Small intestine (tissue), 7 donors: ENCODE data around the gene RPS27. TPM values are rescaled to one million over a fixed set of nuclear protein-coding genes. Genes with fewer than 3 reads are reported as not detected.

Experiments used
- DNase-seq, 2 donors: peaks; one replicate each; pipeline versions ENCODE4 v3.0.0 to v3.0.0-alpha.2; 2013
- FAIRE-seq: peaks from 2 replicates; lab custom pipeline; 2012; peaks lifted over from hg19 to GRCh38; lab: Jason Lieb, UNC
- H3K27ac ChIP-seq, 3 donors: one replicate each; pipeline ENCODE4 v1.5.1; 2013; ENCODE audit warnings: low read length in 2 of 3, mild to moderate bottlenecking in 2 of 3, control low read depth in 1 of 3, inconsistent platforms in 1 of 3, low read depth in 1 of 3, moderate library complexity in 1 of 3
- H3K27me3 ChIP-seq, 3 donors: one replicate each; pipeline ENCODE4 v1.6.1; 2013; ENCODE audit warnings: low read length in 3 of 3, inconsistent platforms in 1 of 3; ENCODE audit not compliant: control insufficient read depth in 3 of 3, insufficient read depth in 3 of 3
- H3K36me3 ChIP-seq, 3 donors: one replicate each; pipeline ENCODE4 v1.6.1; 2013; ENCODE audit warnings: low read length in 3 of 3, inconsistent platforms in 1 of 3, low read depth in 1 of 3, mild to moderate bottlenecking in 1 of 3, moderate library complexity in 1 of 3; ENCODE audit not compliant: control insufficient read depth in 3 of 3, insufficient read depth in 2 of 3
- H3K4me1 ChIP-seq, 3 donors: one replicate each; pipeline ENCODE4 v1.6.1; 2013; ENCODE audit warnings: low read length in 2 of 3, inconsistent platforms in 1 of 3, low read depth in 1 of 3, mild to moderate bottlenecking in 1 of 3, moderate library complexity in 1 of 3; ENCODE audit not compliant: control insufficient read depth in 3 of 3, insufficient read depth in 2 of 3
- H3K4me3 ChIP-seq, 3 donors: one replicate each; pipeline ENCODE4 v1.5.1; 2013; ENCODE audit warnings: low read length in 3 of 3, control low read depth in 1 of 3, inconsistent platforms in 1 of 3, low read depth in 1 of 3, mild to moderate bottlenecking in 1 of 3, moderate library complexity in 1 of 3
- H3K9me3 ChIP-seq, 2 donors: one replicate each; pipeline ENCODE4 v1.6.1; 2013; ENCODE audit warnings: low read depth in 1 of 2, low read length in 1 of 2; ENCODE audit not compliant: control insufficient read depth in 2 of 2, insufficient read depth in 1 of 2
- WGBS, 3 donors: extraction: QIAGEN DNeasy Blood & Tissue Kit; methylation state at CpG; one replicate each; pipeline ENCODE4 v1.1.7; 2013; 5-methylcytosine and 5-hydroxymethylcytosine counted together
- polyA plus RNA-seq, 4 donors: library from polyadenylated mRNA; stranded (reverse) in 3 of 4; unstranded in 1 of 4; fragments of 200-250 nt in 3 of 4; fragments of 120-200 nt in 1 of 4; gene quantifications; one replicate each; pipeline versions ENCODE4 v1.2.1 to v1.2.3, GENCODE V29; 2013
- donor health status: healthy with polysubstance abuse.
- donor health status: control.
- donor health status: control.
- donor health status: Bipolar disorder and iron deficiency.
- donor health status: healthy.

RPS27 gene
- polyA plus RNA-seq, 4 donors: 6,335 to 13,657 (median 9,525) TPM

- WGBS, 3 donors: 40 to 54% (median 40%) methylated on average over 16 of the region's 16 CpGs
- Histone ChIP-seq H3K4me3 (peak overlapping the region; percentile 64 to 90 (median 68)), H3K4me1 (peaks cover 2 to 27% (median 10%) of the 10 kb centered on the region in 3 donors), H3K36me3 (peaks cover 0 to 20% (median 0%) of the 10 kb centered on the region in 3 donors), H3K27me3 (no peaks in the 10 kb centered on the region), H3K9me3 (no peaks in the 10 kb centered on the region), H3K27ac (peak overlapping the region; percentile 64 to 95 (median 94))
- peak; percentile 58 to 67 for DNase-seq
- FAIRE-seq: no peak
Observed at GRCh38 chr1:153962088-153963029, 28.2 kb upstream of the RPS27 start.

GRCh38 chr1:153963030-153963849 lies 27.3 kb upstream of the RPS27 start, which contains the start of gene SLC39A1:
TSS of gene SLC39A1 (minus strand) at chr1:153963537. CDS start at chr1:153962715, 822 bp downstream.
- Histone ChIP-seq H3K4me3 (peak within 1 kb of the TSS; percentile 64 to 90 (median 68)), H3K4me1 (peaks cover 2 to 26% (median 10%) of the 10 kb centered on the region in 3 donors), H3K36me3 (peaks cover 0 to 20% (median 0%) of the 10 kb centered on the region in 3 donors), H3K9me3 (no peaks in the 10 kb centered on the region), H3K27ac (peak within 1 kb of the TSS; percentile 64 to 95 (median 94)), H3K27me3 (no peaks in the 10 kb centered on the region)
- FAIRE-seq: no peak
- 0 to 1% (median 1%) methylated on average over 45 to 54 of the region's 54 CpGs for WGBS, 3 donors
- peak; percentile 98 to 99 for DNase-seq

- Histone ChIP-seq H3K36me3 (peaks cover 0 to 20% (median 0%) of the 10 kb centered on the region in 3 donors), H3K4me1 (peaks cover 2 to 28% (median 10%) of the 10 kb centered on the region in 3 donors)
- no peak for FAIRE-seq
Observed at GRCh38 chr1:153963850-153964331, 26.7 kb upstream of the RPS27 start.

GRCh38 chr1:153967107-153967999 lies 23.2 kb upstream of the RPS27 start, which contains the start of gene CREB3L4:
TSS of gene CREB3L4 (plus strand) at chr1:153967902. CDS start at chr1:153968526, 624 bp downstream.
- no peak for FAIRE-seq
- no peaks in the 10 kb centered on the region for H3K27me3 ChIP-seq
- DNase-seq: peak; percentile 94 to 96
- peaks cover 0 to under 1% (median 0%) of the 10 kb centered on the region in 3 donors for H3K36me3 ChIP-seq
- WGBS, 3 donors: 0 to 1% (median 0%) methylated on average over 59 to 60 of the region's 60 CpGs
- H3K9me3 ChIP-seq: no peaks in the 10 kb centered on the region
- peaks cover 0 to 15% (median 5%) of the 10 kb centered on the region in 3 donors for H3K4me1 ChIP-seq
- H3K4me3 ChIP-seq: peak within 1 kb of the TSS; percentile 52 to 69 (median 58)
- peak within 1 kb of the TSS; percentile 86 to 90 (median 87) for H3K27ac ChIP-seq

More at GRCh38 chr1:153963850-153964331, 26.7 kb upstream of the RPS27 start:
- peak overlapping the region; percentile 64 to 90 (median 68) for H3K4me3 ChIP-seq
- DNase-seq: peak in 1 of 2 donors; percentile 87
- peak overlapping the region; percentile 33 to 95 (median 94) for H3K27ac ChIP-seq
- H3K9me3 ChIP-seq: no peaks in the 10 kb centered on the region
- WGBS, 3 donors: 2 to 3% (median 2%) methylated on average over 22 of the region's 22 CpGs
- no peaks in the 10 kb centered on the region for H3K27me3 ChIP-seq

GRCh38 chr1:153968000-153968363 lies 22.6 kb upstream of the RPS27 start:
- no peaks in the 10 kb centered on the region for H3K27me3 ChIP-seq
- peaks cover 0 to 6% (median 2%) of the 10 kb centered on the region in 3 donors for H3K36me3 ChIP-seq
- peaks cover 0 to 11% (median 2%) of the 10 kb centered on the region in 3 donors for H3K4me1 ChIP-seq
- H3K27ac ChIP-seq: peak overlapping the region; percentile 1 to 90 (median 87)
- FAIRE-seq: no peak
- peak overlapping the region; percentile 28 to 69 (median 58) for H3K4me3 ChIP-seq
- DNase-seq: peak in 1 of 2 donors; percentile 64
- WGBS, 3 donors: 1 to 2% (median 1%) methylated on average over 8 of the region's 8 CpGs
- no peaks in the 10 kb centered on the region for H3K9me3 ChIP-seq

GRCh38 chr1:153968408-153968807 lies 22.2 kb upstream of the RPS27 start:
- Histone ChIP-seq H3K9me3 (no peaks in the 10 kb centered on the region), H3K36me3 (peaks cover 0 to 11% (median 2%) of the 10 kb centered on the region in 3 donors), H3K27ac (peak overlapping the region in 1 of 3 donors; percentile 87), H3K4me3 (peak overlapping the region; percentile 28 to 69 (median 58)), H3K4me1 (peaks cover 0 to 11% (median 2%) of the 10 kb centered on the region in 3 donors), H3K27me3 (no peaks in the 10 kb centered on the region)
- 11 to 33% (median 19%) methylated on average over 13 of the region's 13 CpGs for WGBS, 3 donors
- FAIRE-seq: no peak
- DNase-seq: no peak

- no peak overlapping the region for H3K4me3 ChIP-seq
- 82 to 100% (median 92%) methylated on average over 2 of the region's 2 CpGs for whole genome bisulfite sequencing, 3 donors
- H3K9me3 ChIP-seq: no peaks in the 10 kb centered on the region
- no peaks in the 10 kb centered on the region for H3K27me3 ChIP-seq
- peaks cover 0 to 11% (median 2%) of the 10 kb centered on the region in 3 donors for H3K4me1 ChIP-seq
- H3K27ac ChIP-seq: no peak overlapping the region
- FAIRE-seq (no peak), DNase-seq (no peak)
- peaks cover 3 to 16% (median 6%) of the 10 kb centered on the region in 3 donors for H3K36me3 ChIP-seq
Observed at GRCh38 chr1:153968972-153969371, 21.6 kb upstream of the RPS27 start.
